ENCODE results near the gene ARID2.

DNA sequence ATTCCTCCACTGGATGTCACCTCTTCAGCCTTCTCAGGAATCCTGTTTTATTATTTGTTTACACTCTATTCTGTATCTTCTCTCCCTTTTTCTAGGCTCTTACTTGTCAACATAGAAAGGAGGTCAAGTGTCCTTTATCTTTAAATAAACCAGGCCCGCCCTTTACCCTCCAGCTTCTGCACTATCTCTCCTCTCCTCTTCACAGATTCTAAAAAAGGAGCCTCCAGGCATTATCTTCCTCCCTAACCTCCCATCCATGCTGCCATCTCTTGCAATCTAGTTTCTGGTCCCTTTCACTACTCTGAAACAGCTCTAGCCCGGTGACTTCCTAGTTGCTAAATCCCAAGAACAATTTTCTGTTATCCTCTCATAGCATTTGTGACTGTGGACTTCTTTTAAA is 24.1 kb upstream of the ARID2 start:
- TF ChIP-seq, protein P1, sequence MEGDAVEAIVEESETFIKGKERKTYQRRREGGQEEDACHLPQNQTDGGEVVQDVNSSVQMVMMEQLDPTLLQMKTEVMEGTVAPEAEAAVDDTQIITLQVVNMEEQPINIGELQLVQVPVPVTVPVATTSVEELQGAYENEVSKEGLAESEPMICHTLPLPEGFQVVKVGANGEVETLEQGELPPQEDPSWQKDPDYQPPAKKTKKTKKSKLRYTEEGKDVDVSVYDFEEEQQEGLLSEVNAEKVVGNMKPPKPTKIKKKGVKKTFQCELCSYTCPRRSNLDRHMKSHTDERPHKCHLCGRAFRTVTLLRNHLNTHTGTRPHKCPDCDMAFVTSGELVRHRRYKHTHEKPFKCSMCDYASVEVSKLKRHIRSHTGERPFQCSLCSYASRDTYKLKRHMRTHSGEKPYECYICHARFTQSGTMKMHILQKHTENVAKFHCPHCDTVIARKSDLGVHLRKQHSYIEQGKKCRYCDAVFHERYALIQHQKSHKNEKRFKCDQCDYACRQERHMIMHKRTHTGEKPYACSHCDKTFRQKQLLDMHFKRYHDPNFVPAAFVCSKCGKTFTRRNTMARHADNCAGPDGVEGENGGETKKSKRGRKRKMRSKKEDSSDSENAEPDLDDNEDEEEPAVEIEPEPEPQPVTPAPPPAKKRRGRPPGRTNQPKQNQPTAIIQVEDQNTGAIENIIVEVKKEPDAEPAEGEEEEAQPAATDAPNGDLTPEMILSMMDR (conservative IDR thresholded peaks at IDR 0.05 in 1 of 2, IDR thresholded peaks at IDR 0.05 in 1 of 2; ENCODE audit: extremely low read depth in 1 of 2, insufficient read depth in 1 of 2, low read depth in 1 of 2, low read length in 2 of 2) = no peak
- no peak for TF ChIP-seq EZH2 (IDR thresholded peaks at IDR 0.05; ENCODE audit: borderline replicate concordance, low read length)

Measured in mammary epithelial cell (primary cell).